Caki2 (cell line): Measurements from ENCODE around the gene S1PR3. TPM values are rescaled to one million over a fixed set of nuclear protein-coding genes. Genes with fewer than 3 reads are reported as not detected.

Experiments
- DNase-seq: peaks from one replicate; pipeline ENCODE4 v3.0.0-alpha.2; 2015; ENCODE audit warnings: low read depth
- in situ Hi-C: cut with HindIII; loops from 2 replicates; pipeline ENCODE4 v1.10.0; 2016; ENCODE audit warnings: low sequenced_read_pairs, low pct_unique_long_range_greater_than_20kb, mixed read lengths
- total RNA-seq: library from RNA; depleted of rRNA; stranded (reverse); fragments of >200 nt; shearing (Covaris generic); gene quantifications from 2 replicates; pipeline ENCODE4 v1.2.3, GENCODE V29; 2014; ENCODE audit warnings: low replicate concordance

S1PR3 gene
- total RNA-seq, 1 experiment from 2014 or later, result 15.2 TPM

- in situ Hi-C loops, result no loop called here
- no peak for DNase-seq
Observed at GRCh38 chr9:88986776-88987175, 4.5 kb upstream of the S1PR3 start.

- no peak for DNase-seq
- in situ Hi-C loops, result no loop called here
Observed at GRCh38 chr9:88987661-88988060, 3.6 kb upstream of the S1PR3 start.

- in situ Hi-C loops, result no loop called here
Observed at GRCh38 chr9:88988796-88989641, 2.2 kb upstream of the S1PR3 start.

GRCh38 chr9:88990041-88990728 is 1.1 kb upstream of the S1PR3 start:
- no peak for DNase-seq
- in situ Hi-C loops, result no loop called here

More at GRCh38 chr9:88988796-88989641, 2.2 kb upstream of the S1PR3 start:
- DNase-seq, result peak; percentile 26

- DNase-seq, result no peak
- in situ Hi-C loops, result no loop called here
Observed at GRCh38 chr9:88990729-88991065, 571 bp upstream of the S1PR3 start.

- in situ Hi-C loops, result no loop called here
- no peak for DNase-seq
Observed at GRCh38 chr9:88992556-88992955, 1.3 kb downstream of the S1PR3 start.

- in situ Hi-C loops, result no loop called here
- no peak for DNase-seq
Observed at GRCh38 chr9:88993327-88993726, 2.1 kb downstream of the S1PR3 start.

GRCh38 chr9:88993871-88994460 is 2.7 kb downstream of the S1PR3 start:
- DNase-seq, result no peak
- in situ Hi-C loops, result no loop called here

GRCh38 chr9:88994469-88995199 is 3.4 kb downstream of the S1PR3 start:
- in situ Hi-C loops, result no loop called here
- no peak for DNase-seq

- in situ Hi-C loops, result no loop called here
- DNase-seq, result no peak
Observed at GRCh38 chr9:88995200-88995577, 3.9 kb downstream of the S1PR3 start.

- in situ Hi-C loops, result no loop called here
- DNase-seq, result no peak
Observed at GRCh38 chr9:88995627-88996026, 4.4 kb downstream of the S1PR3 start.

- no peak for DNase-seq
- in situ Hi-C loops, result no loop called here
Observed at GRCh38 chr9:88996046-88996920, 5.0 kb downstream of the S1PR3 start.

- no peak for DNase-seq
- in situ Hi-C loops, result no loop called here
Observed at GRCh38 chr9:88996921-88997235, 5.6 kb downstream of the S1PR3 start.

GRCh38 chr9:88997646-88998045 is 6.4 kb downstream of the S1PR3 start:
- no peak for DNase-seq
- in situ Hi-C loops, result no loop called here

GRCh38 chr9:88998503-88998902 is 7.2 kb downstream of the S1PR3 start:
- in situ Hi-C loops, result no loop called here
- peak; percentile 59 for DNase-seq

- in situ Hi-C loops, result no loop called here
- DNase-seq, result no peak
Observed at GRCh38 chr9:88998911-88999310, 7.6 kb downstream of the S1PR3 start.

- in situ Hi-C loops, result no loop called here
Observed at GRCh38 chr9:89000371-89000781, 9.1 kb downstream of the S1PR3 start.

More at GRCh38 chr9:89000371-89000781, 9.1 kb downstream of the S1PR3 start:
- DNase-seq, result no peak
